Kidney epithelial cell (primary cell): ENCODE measurements around the gene RAD50. TPM values are rescaled to one million over a fixed set of nuclear protein-coding genes. Genes with fewer than 3 reads are reported as not detected.

Experiments
- DNase-seq: peaks from one replicate; pipeline ENCODE4 v3.0.0-alpha.2; 2010; ENCODE audit warnings: low read depth
- H3K27me3 ChIP-seq: 2 replicates; pipeline ENCODE4 v1.6.0; 2011; ENCODE audit warnings: low read length; ENCODE audit not compliant: control insufficient read depth, insufficient read depth
- H3K36me3 ChIP-seq: 2 replicates; pipeline ENCODE4 v1.5.1; 2011; ENCODE audit warnings: low read length; ENCODE audit not compliant: control insufficient read depth, insufficient read depth
- H3K4me3 ChIP-seq: 2 replicates; pipeline ENCODE4 v1.5.1; 2011; ENCODE audit warnings: low read depth, mild to moderate bottlenecking, control low read depth, low read length
- total RNA-seq: library from RNA; depleted of rRNA; stranded (reverse); fragments of >200 nt; gene quantifications from 2 replicates; pipeline ENCODE4 v1.2.3, GENCODE V29; 2015
- TF ChIP-seq, protein P1 (sequence below): IDR thresholded peaks from 2 replicates; pipeline ENCODE4 v1.5.1; 2011; ENCODE audit warnings: mild to moderate bottlenecking, moderate library complexity, low read length, control low read depth, inconsistent platforms; ENCODE audit not compliant: insufficient read depth, poor library complexity, severe bottlenecking

Gene RAD50
- total RNA-seq, 1 donor from 2014 or later, result 35.1 TPM

DNA sequence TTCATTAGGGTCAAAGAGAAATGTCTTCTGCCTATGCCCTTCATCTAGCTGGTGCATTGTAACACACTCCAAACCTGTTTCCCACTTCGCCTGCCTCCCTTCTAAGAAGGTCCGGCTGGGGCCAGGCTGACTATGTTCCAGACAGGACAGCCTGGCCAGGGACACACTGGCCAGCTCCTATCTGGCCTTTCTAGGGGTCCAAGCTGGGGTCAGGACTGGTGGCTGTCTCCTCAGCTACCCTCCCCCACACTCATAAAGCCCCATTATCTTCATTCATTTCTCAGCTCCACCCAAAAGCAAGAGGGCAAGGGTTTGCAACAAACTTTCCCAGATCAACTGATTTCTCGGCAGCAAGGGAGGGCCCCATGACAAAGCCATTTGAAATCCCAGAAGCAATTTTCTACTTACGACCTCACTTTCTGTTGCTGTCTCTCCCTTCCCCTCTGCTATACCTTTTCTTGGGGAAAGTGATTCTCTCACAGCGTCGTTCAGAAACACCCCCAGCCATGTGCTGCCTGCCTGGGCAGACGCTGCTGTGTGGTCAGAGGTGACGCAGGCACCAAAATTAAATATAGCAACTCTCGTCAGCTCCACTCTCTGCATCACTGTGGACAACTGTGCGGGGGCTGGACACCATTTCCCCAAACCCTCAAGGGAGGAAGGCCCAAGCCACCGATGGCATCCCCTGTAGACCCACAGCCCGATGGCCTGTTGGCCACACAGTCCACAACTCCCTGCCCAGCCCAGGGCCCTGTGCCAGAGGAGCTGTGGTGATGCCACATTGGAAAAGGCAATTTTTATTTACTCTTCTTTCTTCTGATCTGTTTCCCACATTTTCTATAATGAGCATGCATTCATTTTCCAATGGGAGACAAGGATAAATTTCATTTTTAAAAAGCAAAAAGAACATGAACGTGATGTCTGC is 107.3 kb downstream of the RAD50 start:
- TF ChIP-seq, protein P1, sequence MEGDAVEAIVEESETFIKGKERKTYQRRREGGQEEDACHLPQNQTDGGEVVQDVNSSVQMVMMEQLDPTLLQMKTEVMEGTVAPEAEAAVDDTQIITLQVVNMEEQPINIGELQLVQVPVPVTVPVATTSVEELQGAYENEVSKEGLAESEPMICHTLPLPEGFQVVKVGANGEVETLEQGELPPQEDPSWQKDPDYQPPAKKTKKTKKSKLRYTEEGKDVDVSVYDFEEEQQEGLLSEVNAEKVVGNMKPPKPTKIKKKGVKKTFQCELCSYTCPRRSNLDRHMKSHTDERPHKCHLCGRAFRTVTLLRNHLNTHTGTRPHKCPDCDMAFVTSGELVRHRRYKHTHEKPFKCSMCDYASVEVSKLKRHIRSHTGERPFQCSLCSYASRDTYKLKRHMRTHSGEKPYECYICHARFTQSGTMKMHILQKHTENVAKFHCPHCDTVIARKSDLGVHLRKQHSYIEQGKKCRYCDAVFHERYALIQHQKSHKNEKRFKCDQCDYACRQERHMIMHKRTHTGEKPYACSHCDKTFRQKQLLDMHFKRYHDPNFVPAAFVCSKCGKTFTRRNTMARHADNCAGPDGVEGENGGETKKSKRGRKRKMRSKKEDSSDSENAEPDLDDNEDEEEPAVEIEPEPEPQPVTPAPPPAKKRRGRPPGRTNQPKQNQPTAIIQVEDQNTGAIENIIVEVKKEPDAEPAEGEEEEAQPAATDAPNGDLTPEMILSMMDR, result no peak
- H3K27me3 ChIP-seq, result no peaks in the 10 kb centered on the region
- no peak for DNase-seq
- no peaks in the 10 kb centered on the region for H3K36me3 ChIP-seq
- no peak overlapping the region for H3K4me3 ChIP-seq

DNA sequence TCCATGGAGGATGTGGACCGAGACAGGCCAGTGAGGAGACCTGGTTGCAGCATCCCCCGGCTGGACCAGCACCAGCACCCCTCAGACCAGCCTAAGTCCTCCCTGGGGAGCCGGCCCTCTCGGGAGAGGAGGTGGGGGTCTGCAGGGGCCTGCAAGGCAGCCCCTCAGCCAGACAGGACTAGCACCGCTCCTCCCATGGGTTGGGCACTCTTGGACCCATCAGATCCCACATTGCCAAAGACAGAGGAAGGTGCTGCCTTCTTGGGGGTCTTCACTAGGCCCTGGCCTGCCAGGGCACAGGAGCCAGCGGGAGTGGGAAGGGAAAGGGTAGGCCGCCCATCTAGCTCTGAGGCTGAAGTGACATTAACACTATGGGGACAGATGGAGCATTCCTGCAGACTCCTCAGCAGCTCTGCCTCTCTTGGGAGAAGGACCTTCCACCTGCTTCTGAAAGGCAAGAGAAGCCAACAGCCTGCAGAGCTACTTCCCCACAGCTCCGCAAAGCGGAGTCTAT is 108.0 kb downstream of the RAD50 start:
- DNase-seq, result no peak
- Histone ChIP-seq H3K4me3 (no peak overlapping the region), H3K36me3 (no peaks in the 10 kb centered on the region), H3K27me3 (no peaks in the 10 kb centered on the region)
- TF ChIP-seq, protein P1, result no peak

DNA sequence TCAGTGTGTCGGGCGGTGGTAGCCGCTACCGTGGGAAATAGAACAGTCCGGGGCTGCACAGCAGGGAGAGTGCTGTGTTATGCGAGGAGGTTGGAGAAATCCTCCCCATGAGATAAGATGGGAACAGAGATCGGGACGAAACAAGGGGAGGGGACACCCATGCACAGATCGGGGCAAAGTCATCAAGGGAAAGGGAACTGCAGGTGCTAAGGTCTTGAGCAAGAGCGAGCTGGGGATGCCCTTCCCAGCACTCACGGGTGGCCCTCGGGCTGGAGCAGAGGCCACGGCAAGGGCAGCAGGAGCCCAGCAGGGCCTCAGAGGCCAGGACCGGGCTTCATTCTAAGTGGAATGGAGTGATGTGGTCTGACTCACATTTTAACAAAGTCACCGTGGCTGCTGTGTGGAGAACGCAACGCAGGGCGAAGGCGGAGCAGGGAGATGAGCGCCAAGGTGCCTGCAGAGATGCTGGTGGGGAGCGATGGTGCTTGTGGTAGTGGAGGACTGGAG is 108.8 kb downstream of the RAD50 start:
- Histone ChIP-seq H3K27me3 (no peaks in the 10 kb centered on the region), H3K4me3 (no peak overlapping the region), H3K36me3 (no peaks in the 10 kb centered on the region)
- TF ChIP-seq, protein P1, result no peak
- DNase-seq, result no peak

DNA sequence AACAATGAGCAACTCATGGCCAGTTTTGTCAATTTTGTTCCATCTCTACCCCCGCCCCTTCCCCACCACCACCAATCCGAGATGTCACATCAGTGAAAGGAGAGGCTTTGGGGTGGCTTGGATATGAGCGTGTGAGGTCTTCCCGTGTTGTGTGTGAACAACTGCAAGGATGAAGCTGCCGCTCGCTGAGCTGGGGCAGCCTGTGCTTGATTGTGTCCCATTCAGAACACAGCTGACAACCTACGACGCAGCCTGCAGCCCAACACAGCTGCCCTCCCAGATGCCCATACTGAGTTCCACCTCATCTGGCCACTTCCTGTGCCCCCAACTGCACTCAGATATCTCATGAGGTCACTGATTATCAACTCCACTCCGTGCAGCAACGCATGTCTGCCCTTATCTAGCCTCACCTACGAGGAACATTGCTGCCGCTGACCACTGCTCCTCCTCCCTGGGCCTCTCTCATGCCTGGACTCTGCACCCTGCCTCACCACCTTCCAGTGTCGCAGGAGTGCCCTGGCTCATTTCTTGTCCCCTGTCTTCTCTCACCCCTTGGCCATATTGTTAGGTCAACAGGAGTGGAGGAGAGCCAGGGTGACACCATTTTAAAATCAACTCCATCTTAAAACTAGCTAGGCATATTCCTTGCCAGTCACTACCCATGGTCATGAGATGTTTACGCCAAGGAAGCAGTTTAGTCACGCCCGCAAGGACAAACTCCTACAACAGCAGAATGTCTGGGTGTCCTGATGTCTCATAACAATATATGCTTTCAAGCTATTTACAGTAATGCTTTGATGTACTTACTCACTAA is 109.7 kb downstream of the RAD50 start:
- Histone ChIP-seq H3K4me3 (no peak overlapping the region), H3K36me3 (no peaks in the 10 kb centered on the region), H3K27me3 (no peaks in the 10 kb centered on the region)
- TF ChIP-seq, protein P1, result no peak
- DNase-seq, result no peak

DNA sequence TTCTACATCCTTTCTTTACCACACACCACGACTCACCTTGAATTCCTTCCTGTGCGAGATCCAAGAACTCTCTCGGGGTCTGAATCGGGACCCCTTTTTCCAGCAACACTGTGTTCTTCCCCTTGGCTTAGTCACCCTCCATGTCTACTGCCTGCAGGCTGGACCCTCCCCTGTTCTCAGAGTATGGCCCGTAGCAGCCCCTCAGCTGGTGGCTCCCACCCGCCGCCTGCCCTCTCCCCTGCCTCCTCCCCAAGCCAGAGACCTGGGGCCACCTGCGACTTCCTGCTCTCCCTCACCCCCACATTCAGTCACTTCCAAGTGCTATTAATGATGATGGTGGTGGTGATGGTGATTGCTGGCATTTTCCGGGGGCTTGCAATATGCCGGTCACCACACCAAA is 110.5 kb downstream of the RAD50 start:
- no peak overlapping the region for H3K4me3 ChIP-seq
- H3K27me3 ChIP-seq, result no peaks in the 10 kb centered on the region
- TF ChIP-seq, protein P1, result no peak
- DNase-seq, result no peak
- no peaks in the 10 kb centered on the region for H3K36me3 ChIP-seq
